ENCODE data around the gene SFXN5.
A peak's percentile ranks its signal among the peaks of the same experiment; 100 is the strongest.
"Not testable (repeated sequence)": the region's sequence is repeated elsewhere in the genome, so short reads cannot be mapped to it uniquely, and the experiment has no call there.

The SFXN5 gene, protein sequence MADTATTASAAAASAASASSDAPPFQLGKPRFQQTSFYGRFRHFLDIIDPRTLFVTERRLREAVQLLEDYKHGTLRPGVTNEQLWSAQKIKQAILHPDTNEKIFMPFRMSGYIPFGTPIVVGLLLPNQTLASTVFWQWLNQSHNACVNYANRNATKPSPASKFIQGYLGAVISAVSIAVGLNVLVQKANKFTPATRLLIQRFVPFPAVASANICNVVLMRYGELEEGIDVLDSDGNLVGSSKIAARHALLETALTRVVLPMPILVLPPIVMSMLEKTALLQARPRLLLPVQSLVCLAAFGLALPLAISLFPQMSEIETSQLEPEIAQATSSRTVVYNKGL

GRCh38 chr2:73071360-73072128 lies at the start of gene SFXN5:
Gene SFXN5, minus strand, starts transcription at chr2:73071712. Its CDS starts 7 bp downstream, at chr2:73071705.
- peak; percentile 82 to 94 (median 88) for DNase-seq

GRCh38 chr2:73119611-73120239 lies 48.2 kb upstream of the SFXN5 start:
- DNase-seq, result not testable (repeated sequence)

- no peak for DNase-seq
These were observed 45.9 kb upstream of the SFXN5 start for GRCh38 chr2:73117441-73117840.

DNA sequence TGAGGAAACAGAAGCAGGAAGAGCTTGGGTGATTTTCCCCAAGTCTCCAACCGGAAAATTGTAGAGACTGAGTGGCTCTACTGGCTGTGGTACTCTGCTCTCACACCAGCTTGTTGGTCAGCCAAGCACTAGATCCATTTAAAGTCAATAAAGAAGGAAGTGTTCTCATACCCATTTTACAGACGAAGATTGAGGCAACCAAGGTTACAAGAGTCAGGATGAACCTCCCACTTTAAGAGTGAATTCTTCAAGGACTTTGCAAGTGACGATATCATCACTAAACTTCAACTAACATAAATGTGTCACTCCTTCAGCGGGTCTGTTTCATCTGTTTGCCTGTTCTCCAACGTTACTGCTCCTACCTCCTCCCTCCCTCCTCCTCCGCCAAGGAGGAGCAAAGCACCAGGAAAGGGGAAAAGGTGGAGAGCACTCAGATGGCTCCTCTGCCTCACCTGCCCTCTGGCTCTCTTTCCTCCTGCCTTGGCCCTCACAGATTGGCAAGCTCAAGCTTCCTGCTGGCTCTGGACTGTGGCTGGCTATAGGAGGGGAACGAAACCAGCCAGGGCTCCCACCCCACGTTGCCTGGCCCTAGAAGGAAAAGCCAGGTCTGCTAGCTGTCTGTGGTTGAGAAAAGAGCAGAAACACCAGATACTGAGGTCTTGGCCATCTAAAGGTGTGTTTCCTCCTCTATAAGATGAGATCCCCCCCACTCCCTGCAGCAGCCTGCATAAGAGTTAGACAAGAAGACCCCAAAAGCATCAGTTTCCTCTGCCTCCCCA lies 44.9 kb upstream of the SFXN5 start:
- no peak for DNase-seq

- DNase-seq, result no peak
These were observed 42.9 kb upstream of the SFXN5 start for GRCh38 chr2:73114273-73114867.

DNA sequence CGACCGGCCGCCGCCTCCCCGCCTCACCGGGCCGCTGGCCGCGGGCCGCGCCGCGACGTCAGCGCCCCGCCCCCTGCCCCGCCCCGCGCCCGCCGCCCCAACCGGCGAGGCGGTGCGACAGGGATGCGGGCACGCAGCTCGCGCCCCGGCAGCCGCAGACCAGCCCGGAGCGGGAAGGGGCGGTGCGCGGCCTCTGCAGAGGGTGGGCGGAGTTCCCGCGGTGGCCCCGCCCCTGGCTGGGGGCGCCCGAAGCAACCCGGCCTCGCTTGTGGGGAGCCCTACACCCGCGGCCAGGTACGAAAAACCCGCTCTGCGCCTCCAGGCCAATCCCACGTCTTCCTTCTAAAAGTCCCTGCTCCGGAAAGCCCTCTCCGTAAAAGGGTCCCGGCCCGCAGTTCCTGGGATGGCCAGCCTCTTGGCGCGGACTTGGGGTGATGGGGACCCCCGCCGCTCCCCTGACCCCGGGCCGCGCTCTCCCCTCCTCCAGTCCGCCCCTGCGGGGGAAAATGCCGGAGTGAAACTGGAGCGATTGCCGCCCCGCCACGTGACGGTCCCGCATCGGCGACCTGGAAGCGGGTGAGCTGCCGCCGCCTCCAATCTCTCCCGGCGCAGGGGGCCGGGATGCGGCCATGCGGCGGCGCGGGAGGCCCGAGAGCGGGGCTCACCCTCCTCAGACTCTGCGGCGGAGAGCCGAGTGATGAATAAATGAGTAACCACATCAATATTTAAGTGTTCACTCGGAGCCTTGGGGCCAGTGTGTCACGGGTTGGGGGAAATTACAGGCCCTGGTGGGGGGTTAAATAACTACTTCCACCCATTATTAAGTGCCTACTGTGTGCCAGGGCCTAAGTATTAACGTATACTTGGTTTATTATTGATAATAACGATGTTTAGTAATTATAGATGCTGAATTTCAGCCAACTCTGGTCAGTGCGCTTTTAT lies 41.7 kb upstream of the SFXN5 start, which contains the start of gene RAB11FIP5:
TSS of gene RAB11FIP5 (minus strand) at position 36 of the 942 bp plus-strand sequence. CDS start 171 bp downstream, outside the sequence.
- DNase-seq, result peak; percentile 61 to 80 (median 70)

DNA sequence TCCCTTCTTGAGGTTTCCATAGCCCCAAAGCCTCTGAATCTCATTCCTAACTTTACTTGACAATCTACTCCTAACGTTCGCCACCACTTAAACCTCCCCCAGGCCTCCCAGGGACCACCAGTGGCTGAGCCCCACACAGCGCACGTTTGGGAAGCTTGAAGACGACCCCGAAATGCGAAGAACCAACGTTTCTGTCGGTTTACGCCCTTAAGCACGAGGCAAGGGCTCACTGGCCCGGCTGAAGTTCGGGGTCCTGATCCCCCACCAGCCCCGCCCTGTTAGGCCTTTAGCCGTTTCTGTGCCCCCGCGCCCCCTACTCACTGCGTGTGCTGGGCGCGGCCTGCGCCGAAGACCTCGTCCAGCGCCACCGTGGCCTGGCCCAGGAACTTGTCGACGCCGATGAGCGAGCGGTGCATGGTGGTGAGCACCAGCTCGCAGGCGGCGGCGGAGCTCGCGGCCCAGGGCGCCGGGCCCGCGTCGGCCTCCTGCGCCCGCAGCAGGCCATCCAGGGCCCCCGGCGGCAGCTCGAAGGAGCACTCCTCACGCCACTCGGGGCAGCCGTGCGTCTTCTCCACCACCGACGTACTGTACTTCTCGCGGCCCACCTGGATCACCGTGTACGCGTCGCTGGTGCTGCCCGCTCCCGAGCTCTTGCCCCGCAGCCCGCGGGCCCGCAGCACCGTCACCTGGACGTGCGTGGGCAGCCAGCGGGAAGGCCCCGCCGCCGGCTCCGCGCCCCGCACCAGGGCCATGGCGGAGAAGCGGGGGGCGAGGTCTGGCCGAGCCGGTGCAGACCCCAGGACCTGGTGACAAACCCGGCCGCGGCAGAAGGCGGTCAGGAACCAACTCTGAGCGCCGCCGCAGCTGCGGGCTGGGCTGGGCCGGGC lies 40.8 kb upstream of the SFXN5 start:
- DNase-seq, result peak in 4 of 6 experiments; percentile 35 to 64 (median 44)

DNA sequence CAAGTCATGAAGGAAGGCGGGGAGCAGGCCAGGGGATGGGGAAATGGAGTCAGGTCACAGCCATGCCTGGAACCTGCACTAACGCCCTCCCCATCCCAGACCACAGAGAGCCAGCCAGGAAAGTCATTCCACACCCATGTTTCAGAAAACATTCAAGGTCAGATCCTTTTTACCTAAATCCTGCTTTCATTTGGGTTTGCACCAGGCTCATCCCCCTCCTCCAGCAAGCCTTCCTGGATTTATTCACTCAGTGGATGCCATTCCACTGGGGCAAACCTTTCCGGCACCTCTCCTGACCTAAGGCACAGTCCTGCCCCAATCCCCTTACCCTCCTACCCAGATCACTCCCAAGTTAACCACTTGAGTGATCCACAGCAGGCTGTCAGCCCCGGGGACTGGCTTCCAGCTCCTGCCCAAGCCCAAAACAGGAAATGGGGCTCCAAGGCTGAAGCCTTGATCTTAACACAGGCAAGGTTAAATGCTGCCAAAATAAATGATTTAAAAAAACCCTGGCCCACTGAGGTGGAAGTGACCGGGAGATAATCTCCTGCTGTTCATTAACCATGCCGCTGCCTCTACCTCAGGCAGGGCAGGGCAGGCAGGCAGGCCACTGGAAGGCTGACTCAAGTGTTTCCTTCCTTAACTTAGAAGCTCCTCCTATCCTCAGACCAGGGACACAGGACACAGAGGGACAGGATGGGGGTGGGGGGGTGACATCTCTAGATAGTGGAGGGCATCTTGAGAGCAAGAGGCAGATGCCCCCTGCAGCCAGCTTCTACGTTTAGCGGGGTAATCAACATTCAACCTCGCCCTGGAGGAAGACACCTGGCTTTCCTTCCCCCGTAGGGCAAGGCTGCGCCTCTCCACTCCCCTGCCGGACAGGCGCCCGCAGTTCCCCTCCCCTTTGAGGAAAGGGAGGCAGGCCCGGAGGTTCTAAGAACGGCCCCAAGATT lies 39.8 kb upstream of the SFXN5 start:
- DNase-seq, result no peak

GRCh38 chr2:73110168-73111072 lies 38.9 kb upstream of the SFXN5 start:
- DNase-seq, result no peak

- DNase-seq, result no peak
These were observed 38.1 kb upstream of the SFXN5 start for GRCh38 chr2:73109431-73110167.

GRCh38 chr2:73107211-73107926 lies 35.9 kb upstream of the SFXN5 start:
- no peak for DNase-seq

DNA sequence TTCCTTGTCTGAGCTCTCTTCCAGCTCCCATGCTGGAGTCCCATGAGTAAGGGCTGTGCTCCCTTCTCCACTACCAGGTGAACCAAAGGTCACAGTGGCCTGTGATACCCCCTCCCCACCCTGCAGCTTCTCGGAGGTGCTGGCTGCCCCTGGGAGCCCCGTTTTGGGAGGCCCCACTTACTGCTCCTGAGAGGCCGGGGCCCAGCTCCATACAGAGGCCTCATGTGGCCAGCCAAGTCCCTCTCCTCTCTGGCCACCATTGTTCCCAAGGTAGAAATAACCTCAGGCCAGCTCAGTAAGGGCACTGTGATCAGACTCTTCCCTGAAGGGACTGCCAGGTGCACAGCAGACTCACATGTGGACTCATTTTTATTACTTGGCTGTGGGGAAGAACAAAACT lies 35.3 kb upstream of the SFXN5 start:
- DNase-seq, result no peak

- no peak for DNase-seq
These were observed 34.0 kb upstream of the SFXN5 start for GRCh38 chr2:73105511-73105971.

GRCh38 chr2:73104933-73105332 lies 33.4 kb upstream of the SFXN5 start:
- DNase-seq, result no peak

- no peak for DNase-seq
These were observed 31.6 kb upstream of the SFXN5 start for GRCh38 chr2:73103018-73103542.

Data from stimulated activated naive CD4-positive, alpha-beta T cell (primary cell).